H1 (cell line): ENCODE measurements around the gene RAB3IP. TPM values are rescaled to one million over a fixed set of nuclear protein-coding genes. Genes with fewer than 3 reads are reported as not detected.

Experiments
- CHD1 ChIP-seq: IDR thresholded peaks from 2 replicates; pipeline ENCODE4 v1.6.1; 2012; ENCODE audit warnings: low read depth, low read length, improper control_type of control experiment
- FOSL1 ChIP-seq: IDR thresholded peaks from 2 replicates; pipeline ENCODE4 v1.6.1; 2011; ENCODE audit warnings: mild to moderate bottlenecking, low read depth, low read length, moderate library complexity; ENCODE audit not compliant: insufficient read depth
- JUN ChIP-seq: IDR thresholded peaks from 2 replicates; pipeline ENCODE4 v1.6.1; 2011; ENCODE audit warnings: low read depth, mild to moderate bottlenecking, improper control_type of control experiment, low read length
- JUND ChIP-seq: IDR thresholded peaks from 2 replicates; pipeline ENCODE4 v1.6.1; 2011; ENCODE audit warnings: mild to moderate bottlenecking, improper control_type of control experiment, low read length
- MAX ChIP-seq: IDR thresholded peaks from 2 replicates; pipeline ENCODE4 v1.6.1; 2012; ENCODE audit warnings: inconsistent platforms
- NRF1 ChIP-seq: IDR thresholded peaks from 2 replicates; pipeline ENCODE4 v1.6.1; 2011; ENCODE audit warnings: mild to moderate bottlenecking, low read depth, low read length, improper control_type of control experiment
- RXRA ChIP-seq: IDR thresholded peaks from 2 replicates; pipeline ENCODE4 v1.6.1; 2011; ENCODE audit warnings: low read depth, mild to moderate bottlenecking, low read length, moderate library complexity; ENCODE audit not compliant: insufficient read depth
- SUZ12 ChIP-seq: fragments of 200-600 bp; sonication (generic); IDR thresholded peaks from 2 replicates; pipeline ENCODE4 v1.6.1; 2012; ENCODE audit warnings: mild to moderate bottlenecking, inconsistent platforms, low read length, moderate library complexity, mixed read lengths
- polyA plus RNA-seq, 7 experiments: library from polyadenylated mRNA; depleted of rRNA in 3 of 7; stranded (reverse) in 5 of 7; unstranded in 2 of 7; fragments of >200 nt in 5 of 7; fragments of 200-250 nt in 2 of 7; gene quantifications; 1 replicate in 5 of 7; 2 replicates in 1 of 7; 4 replicates in 1 of 7; pipeline versions ENCODE4 v1.2.1 to v1.2.3, GENCODE V29; 2011 to 2013; ENCODE audit warnings: missing spikeins in 2 of 7, mixed read lengths in 2 of 7
- total RNA-seq: library from RNA; stranded (reverse); fragmentation: NEBNext Ultra II Directional; extraction: Animal tissue kit (Norgen Biotek cat#: 25700); gene quantifications from 2 replicates; pipeline ENCODE4 v1.2.1, GENCODE V29; 2021

The RAB3IP gene
- total and polyA plus RNA-seq, 2 of the 8 experiments (the other 6 are each of a cell fraction or from before 2014, with no cell fraction given): 17.7 to 34.6 TPM

DNA sequence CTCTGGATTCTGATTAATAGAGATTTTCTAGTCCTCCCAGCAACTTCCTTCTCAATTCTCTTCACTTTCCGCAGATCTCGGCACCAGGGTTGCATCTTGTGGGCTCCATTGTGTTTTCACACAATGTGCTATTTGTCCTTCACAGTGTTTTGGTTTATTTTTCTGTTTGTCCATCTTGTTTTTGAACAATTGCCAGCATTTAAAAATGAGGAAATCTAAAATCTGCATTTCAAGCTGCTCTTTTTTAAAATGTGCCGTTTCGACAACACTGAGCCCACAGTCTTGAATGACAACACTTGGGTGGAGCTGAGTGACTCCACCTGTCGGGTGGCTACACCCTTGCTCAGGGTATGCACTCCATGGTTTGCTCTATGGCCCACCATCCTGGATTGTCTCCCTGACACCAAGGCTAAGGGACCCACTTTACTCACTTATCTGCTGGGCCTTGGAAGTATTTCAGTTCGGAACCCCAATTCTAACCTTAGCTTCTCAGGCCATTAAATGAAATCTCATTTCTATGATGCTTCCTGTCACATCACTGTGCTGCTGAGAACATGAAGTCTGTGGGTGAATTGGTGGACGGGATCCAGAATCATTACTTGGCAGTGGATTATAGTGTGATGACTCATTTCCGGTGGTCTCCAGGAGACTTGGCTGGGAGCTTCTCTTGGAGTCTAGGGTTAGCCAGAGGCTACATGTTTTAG is 82.9 kb downstream of the RAB3IP start (continued):
- TF ChIP-seq JUN: no peak
- no peak for TF ChIP-seq CHD1
- no peak for TF ChIP-seq MAX
- TF ChIP-seq NRF1: no peak
- TF ChIP-seq FOSL1: no peak
- no peak for TF ChIP-seq SUZ12
- TF ChIP-seq RXRA: no peak
- no peak for TF ChIP-seq JUND
